Activated naive CD8-positive, alpha-beta T cell treated with anti-CD3 and anti-CD28 coated beads, Interleukin-2, amount 50 U/mL, for 24 hours (primary cell): Measurements from ENCODE around the gene SLC46A2.

Experiments used
- ATAC-seq: fragments of 150-1000 bp; cut with Tn5 transposase; one replicate; pipeline ENCODE4 v1.10.0; 2021
- DNase-seq: peaks from one replicate; pipeline ENCODE4 v3.0.0; 2021
- H3K27ac Mint-ChIP-seq: one replicate; pipeline ENCODE4 v1.8.0; 2021; ENCODE audit warnings: mild to moderate bottlenecking, mixed read lengths
- H3K27me3 Mint-ChIP-seq: one replicate; pipeline ENCODE4 v1.8.0; 2021; ENCODE audit warnings: mixed read lengths
- H3K36me3 Mint-ChIP-seq: one replicate; pipeline ENCODE4 v1.8.0; 2021; ENCODE audit warnings: low read depth, mixed read lengths
- H3K4me1 Mint-ChIP-seq: one replicate; pipeline ENCODE4 v1.8.0; 2021; ENCODE audit warnings: mixed read lengths
- H3K4me3 Mint-ChIP-seq: one replicate; pipeline ENCODE4 v1.8.0; 2021; ENCODE audit warnings: mild to moderate bottlenecking, moderate library complexity, mixed read lengths
- H3K9me3 Mint-ChIP-seq: one replicate; pipeline ENCODE4 v1.8.0; 2021; ENCODE audit warnings: mixed read lengths

Gene SLC46A2

GRCh38 chr9:112898872-112899311 lies 8.2 kb upstream of the SLC46A2 start:
- Mint-ChIP-seq H3K36me3 (no peaks in the 10 kb centered on the region), H3K4me3 (no peak overlapping the region), H3K27ac (no peak overlapping the region), H3K27me3 (peaks cover 27% of the 10 kb centered on the region), H3K4me1 (peaks cover 8% of the 10 kb centered on the region), H3K9me3 (peaks cover 5% of the 10 kb centered on the region)
- ATAC-seq: no peak
- DNase-seq: no peak

GRCh38 chr9:112896131-112896530 lies 5.5 kb upstream of the SLC46A2 start:
- peaks cover 33% of the 10 kb centered on the region for H3K27me3 Mint-ChIP-seq

GRCh38 chr9:112894699-112895098 lies 4.0 kb upstream of the SLC46A2 start:
- Mint-ChIP-seq H3K4me3 (no peak overlapping the region), H3K36me3 (no peaks in the 10 kb centered on the region), H3K27me3 (peaks cover 40% of the 10 kb centered on the region), H3K27ac (no peak overlapping the region), H3K9me3 (peaks cover 5% of the 10 kb centered on the region), H3K4me1 (peaks cover 5% of the 10 kb centered on the region)
- DNase-seq (no peak), ATAC-seq (no peak)

More at GRCh38 chr9:112896131-112896530, 5.5 kb upstream of the SLC46A2 start:
- ATAC-seq: no peak
- DNase-seq: no peak
- Mint-ChIP-seq H3K9me3 (peaks cover 5% of the 10 kb centered on the region), H3K4me1 (peaks cover 5% of the 10 kb centered on the region), H3K36me3 (no peaks in the 10 kb centered on the region), H3K4me3 (no peak overlapping the region), H3K27ac (no peak overlapping the region)

- ATAC-seq: no peak
- Mint-ChIP-seq H3K9me3 (peaks cover 5% of the 10 kb centered on the region), H3K36me3 (no peaks in the 10 kb centered on the region), H3K27me3 (peaks cover 44% of the 10 kb centered on the region), H3K27ac (no peak overlapping the region), H3K4me3 (no peak overlapping the region), H3K4me1 (peaks cover 5% of the 10 kb centered on the region)
- DNase-seq: no peak
These were observed 3.4 kb upstream of the SLC46A2 start for GRCh38 chr9:112894041-112894440.

GRCh38 chr9:112892981-112893380 lies 2.3 kb upstream of the SLC46A2 start:
- Mint-ChIP-seq H3K4me3 (no peak overlapping the region), H3K27me3 (peaks cover 41% of the 10 kb centered on the region), H3K9me3 (peaks cover 5% of the 10 kb centered on the region), H3K27ac (no peak overlapping the region), H3K36me3 (no peaks in the 10 kb centered on the region), H3K4me1 (peaks cover 5% of the 10 kb centered on the region)
- ATAC-seq (no peak), DNase-seq (no peak)

GRCh38 chr9:112891521-112891920 lies 845 bp upstream of the SLC46A2 start:
- no peak overlapping the region for H3K4me3 Mint-ChIP-seq
- peaks cover 35% of the 10 kb centered on the region for H3K27me3 Mint-ChIP-seq

GRCh38 chr9:112887381-112887780 lies 3.3 kb downstream of the SLC46A2 start:
- H3K27me3 Mint-ChIP-seq: peaks cover 24% of the 10 kb centered on the region
- H3K36me3 Mint-ChIP-seq: no peaks in the 10 kb centered on the region
- H3K4me3 Mint-ChIP-seq: no peak overlapping the region
- H3K4me1 Mint-ChIP-seq: no peaks in the 10 kb centered on the region
- no peak for DNase-seq
- no peak for ATAC-seq
- no peaks in the 10 kb centered on the region for H3K9me3 Mint-ChIP-seq
- no peak overlapping the region for H3K27ac Mint-ChIP-seq

More at GRCh38 chr9:112891521-112891920, 845 bp upstream of the SLC46A2 start:
- no peak for DNase-seq
- peaks cover 5% of the 10 kb centered on the region for H3K4me1 Mint-ChIP-seq
- H3K9me3 Mint-ChIP-seq: peaks cover 5% of the 10 kb centered on the region
- no peak for ATAC-seq
- H3K36me3 Mint-ChIP-seq: no peaks in the 10 kb centered on the region
- no peak overlapping the region for H3K27ac Mint-ChIP-seq

- no peak overlapping the region for H3K27ac Mint-ChIP-seq
These were observed 4.3 kb downstream of the SLC46A2 start for GRCh38 chr9:112886351-112886750.

GRCh38 chr9:112885324-112885723 lies 5.4 kb downstream of the SLC46A2 start:
- peaks cover 12% of the 10 kb centered on the region for H3K27me3 Mint-ChIP-seq

More at GRCh38 chr9:112886351-112886750, 4.3 kb downstream of the SLC46A2 start:
- no peaks in the 10 kb centered on the region for H3K9me3 Mint-ChIP-seq
- H3K4me3 Mint-ChIP-seq: no peak overlapping the region
- DNase-seq: no peak
- H3K27me3 Mint-ChIP-seq: peaks cover 16% of the 10 kb centered on the region
- no peak for ATAC-seq
- H3K36me3 Mint-ChIP-seq: no peaks in the 10 kb centered on the region
- no peaks in the 10 kb centered on the region for H3K4me1 Mint-ChIP-seq

GRCh38 chr9:112884721-112885120 lies 6.0 kb downstream of the SLC46A2 start:
- no peak for ATAC-seq
- Mint-ChIP-seq H3K27ac (no peak overlapping the region), H3K9me3 (no peaks in the 10 kb centered on the region), H3K36me3 (peaks cover 3% of the 10 kb centered on the region), H3K27me3 (peaks cover 7% of the 10 kb centered on the region), H3K4me3 (no peak overlapping the region), H3K4me1 (no peaks in the 10 kb centered on the region)
- DNase-seq: no peak

More at GRCh38 chr9:112885324-112885723, 5.4 kb downstream of the SLC46A2 start:
- Mint-ChIP-seq H3K4me3 (no peak overlapping the region), H3K4me1 (no peaks in the 10 kb centered on the region), H3K27ac (no peak overlapping the region), H3K9me3 (no peaks in the 10 kb centered on the region), H3K36me3 (peaks cover 3% of the 10 kb centered on the region)
- no peak for DNase-seq
- ATAC-seq: no peak

GRCh38 chr9:112884101-112884500 lies 6.6 kb downstream of the SLC46A2 start:
- no peak for DNase-seq
- H3K27me3 Mint-ChIP-seq: peaks cover under 1% of the 10 kb centered on the region
- H3K9me3 Mint-ChIP-seq: no peaks in the 10 kb centered on the region
- no peak overlapping the region for H3K4me3 Mint-ChIP-seq
- no peak for ATAC-seq
- no peak overlapping the region for H3K27ac Mint-ChIP-seq
- H3K36me3 Mint-ChIP-seq: peaks cover 3% of the 10 kb centered on the region
- H3K4me1 Mint-ChIP-seq: no peaks in the 10 kb centered on the region

GRCh38 chr9:112881331-112881730 lies 9.3 kb downstream of the SLC46A2 start:
- Mint-ChIP-seq H3K27ac (no peak overlapping the region), H3K27me3 (no peaks in the 10 kb centered on the region), H3K36me3 (peaks cover 4% of the 10 kb centered on the region), H3K9me3 (no peaks in the 10 kb centered on the region), H3K4me3 (no peak overlapping the region), H3K4me1 (no peaks in the 10 kb centered on the region)
- DNase-seq (no peak), ATAC-seq (no peak)

- H3K36me3 Mint-ChIP-seq: peaks cover 9% of the 10 kb centered on the region
- H3K27me3 Mint-ChIP-seq: no peaks in the 10 kb centered on the region
- H3K4me1 Mint-ChIP-seq: no peaks in the 10 kb centered on the region
- no peaks in the 10 kb centered on the region for H3K9me3 Mint-ChIP-seq
- H3K27ac Mint-ChIP-seq: no peak overlapping the region
- no peak overlapping the region for H3K4me3 Mint-ChIP-seq
- no peak for ATAC-seq
- DNase-seq: no peak
These were observed 10.0 kb downstream of the SLC46A2 start for GRCh38 chr9:112880650-112881049.

- no peak for ATAC-seq
- Mint-ChIP-seq H3K27me3 (no peaks in the 10 kb centered on the region), H3K4me3 (no peak overlapping the region), H3K4me1 (no peaks in the 10 kb centered on the region), H3K9me3 (no peaks in the 10 kb centered on the region), H3K36me3 (peaks cover 11% of the 10 kb centered on the region), H3K27ac (no peak overlapping the region)
- no peak for DNase-seq
These were observed 11.9 kb downstream of the SLC46A2 start for GRCh38 chr9:112878752-112879151.

GRCh38 chr9:112873773-112874405 lies 16.8 kb downstream of the SLC46A2 start:
- Mint-ChIP-seq H3K36me3 (peaks cover 10% of the 10 kb centered on the region), H3K27ac (no peak overlapping the region), H3K4me3 (no peak overlapping the region), H3K27me3 (no peaks in the 10 kb centered on the region), H3K4me1 (no peaks in the 10 kb centered on the region), H3K9me3 (no peaks in the 10 kb centered on the region)
- no peak for ATAC-seq
- DNase-seq: no peak

GRCh38 chr9:112872019-112872418 lies 18.7 kb downstream of the SLC46A2 start:
- ATAC-seq (no peak), DNase-seq (no peak)
- Mint-ChIP-seq H3K27ac (no peak overlapping the region), H3K36me3 (peaks cover 19% of the 10 kb centered on the region), H3K9me3 (no peaks in the 10 kb centered on the region), H3K4me3 (no peak overlapping the region), H3K4me1 (peaks cover 7% of the 10 kb centered on the region), H3K27me3 (no peaks in the 10 kb centered on the region)
